OCI-LY7 (cell line): ENCODE measurements around the gene PCDH9. TPM values are rescaled to one million over a fixed set of nuclear protein-coding genes. Genes with fewer than 3 reads are reported as not detected.

Source experiments
- BruUV-seq: library from RNA; stranded (reverse); fragments of 400-500 nt; replicated peaks from 2 replicates; lab custom pipeline; 2021; lab: Mats Ljungman, UMichigan
- CTCF ChIA-PET: fragments of 300-600 bp; sonication (Branson Sonifier 250); formaldehyde crosslinking; loops from one replicate; lab custom pipeline; 2022; ENCODE audit warnings: antibody characterized with exemption; ENCODE audit not compliant: unreplicated experiment; lab: Charles Lee
- POLR2A ChIA-PET: fragments of 300-600 bp; sonication (Branson Sonifier 250); formaldehyde crosslinking; loops from one replicate; lab custom pipeline; 2022; ENCODE audit warnings: antibody characterized with exemption; lab: Charles Lee
- DNase-seq: peaks from one replicate; pipeline ENCODE4 v3.0.0-alpha.2; 2015; ENCODE audit warnings: low spot score
- H2AFZ ChIP-seq: fragments of 200-600 bp; sonication (generic), shearing (Covaris generic); 2 replicates; pipeline ENCODE4 v1.6.1; 2014; ENCODE audit warnings: mild to moderate bottlenecking, antibody characterized with exemption, low read length, moderate library complexity
- H3K27ac ChIP-seq: fragments of 200-600 bp; sonication (generic); 2 replicates; pipeline ENCODE4 v1.5.1; 2014; ENCODE audit warnings: mixed run types, low read depth, mild to moderate bottlenecking, moderate library complexity, low read length, inconsistent platforms; ENCODE audit not compliant: poor library complexity, severe bottlenecking
- H3K36me3 ChIP-seq: fragments of 200-600 bp; sonication (generic); 2 replicates; pipeline ENCODE4 v1.6.1; 2014; ENCODE audit warnings: mild to moderate bottlenecking, antibody characterized with exemption, low read length, moderate library complexity, mixed read lengths; ENCODE audit not compliant: insufficient read depth
- H3K4me1 ChIP-seq: fragments of 200-600 bp; sonication (generic); 2 replicates; pipeline ENCODE4 v1.5.1; 2014; ENCODE audit warnings: mild to moderate bottlenecking, low read length; ENCODE audit not compliant: insufficient read depth, poor library complexity, severe bottlenecking
- H3K4me2 ChIP-seq: fragments of 200-600 bp; sonication (generic); 2 replicates; pipeline ENCODE4 v1.6.1; 2014; ENCODE audit warnings: mild to moderate bottlenecking, low read length
- H3K4me3 ChIP-seq: fragments of 200-600 bp; sonication (generic); 2 replicates; pipeline ENCODE4 v1.5.1; 2014; ENCODE audit warnings: mild to moderate bottlenecking, low read depth, low read length; ENCODE audit not compliant: poor library complexity, severe bottlenecking
- H3K79me2 ChIP-seq: fragments of 200-600 bp; sonication (generic); 2 replicates; pipeline ENCODE4 v1.6.1; 2016; ENCODE audit warnings: low read depth, mild to moderate bottlenecking, low read length, moderate library complexity, mixed read lengths; ENCODE audit not compliant: insufficient read depth
- H3K9me2 ChIP-seq: fragments of 200-600 bp; sonication (generic); 2 replicates; pipeline ENCODE4 v1.6.1; 2016; ENCODE audit warnings: mild to moderate bottlenecking, low read length, mixed read lengths; ENCODE audit not compliant: insufficient read depth
- H3K9me3 ChIP-seq: fragments of 200-600 bp; sonication (generic); 2 replicates; pipeline ENCODE4 v1.6.1; 2014; ENCODE audit warnings: mild to moderate bottlenecking, mixed run types, low read length, mixed read lengths
- H4K20me1 ChIP-seq: fragments of 200-600 bp; sonication (generic); 2 replicates; pipeline ENCODE4 v1.6.1; 2014; ENCODE audit warnings: mild to moderate bottlenecking, antibody characterized with exemption, low read length, moderate library complexity, mixed read lengths; ENCODE audit not compliant: insufficient read depth
- EZH2phosphoT487 ChIP-seq: fragments of 200-600 bp; sonication (generic); IDR thresholded peaks from 2 replicates; pipeline ENCODE4 v1.6.1; 2018; ENCODE audit warnings: low read depth, borderline replicate concordance, mild to moderate bottlenecking, mixed run types, antibody characterized with exemption, low read length, moderate library complexity, mixed read lengths
- intact Hi-C: fragments of 100-400 bp; cut with micrococcal nuclease; formaldehyde crosslinking; loops from one replicate; pipeline ENCODE4 v1.10.0; 2022; ENCODE audit not compliant: unreplicated experiment
- total RNA-seq, 2 experiments: library from RNA; depleted of rRNA in 1 of 2; stranded (reverse); fragments of >200 nt in 1 of 2; shearing (Covaris generic) in 1 of 2; gene quantifications; 2 replicates each; pipeline ENCODE4 v1.2.3, GENCODE V29; 2014 to 2022
- TF ChIP-seq, protein P1 (sequence below): fragments of 200-600 bp; sonication (generic); conservative IDR thresholded peaks from 2 replicates; pipeline ENCODE4 v1.5.1; 2014; ENCODE audit warnings: mild to moderate bottlenecking, antibody characterized with exemption, low read length, moderate library complexity, mixed read lengths

Gene PCDH9
- total RNA-seq, 2 experiments from 2014 or later, result 20.1 to 26.0 TPM

DNA sequence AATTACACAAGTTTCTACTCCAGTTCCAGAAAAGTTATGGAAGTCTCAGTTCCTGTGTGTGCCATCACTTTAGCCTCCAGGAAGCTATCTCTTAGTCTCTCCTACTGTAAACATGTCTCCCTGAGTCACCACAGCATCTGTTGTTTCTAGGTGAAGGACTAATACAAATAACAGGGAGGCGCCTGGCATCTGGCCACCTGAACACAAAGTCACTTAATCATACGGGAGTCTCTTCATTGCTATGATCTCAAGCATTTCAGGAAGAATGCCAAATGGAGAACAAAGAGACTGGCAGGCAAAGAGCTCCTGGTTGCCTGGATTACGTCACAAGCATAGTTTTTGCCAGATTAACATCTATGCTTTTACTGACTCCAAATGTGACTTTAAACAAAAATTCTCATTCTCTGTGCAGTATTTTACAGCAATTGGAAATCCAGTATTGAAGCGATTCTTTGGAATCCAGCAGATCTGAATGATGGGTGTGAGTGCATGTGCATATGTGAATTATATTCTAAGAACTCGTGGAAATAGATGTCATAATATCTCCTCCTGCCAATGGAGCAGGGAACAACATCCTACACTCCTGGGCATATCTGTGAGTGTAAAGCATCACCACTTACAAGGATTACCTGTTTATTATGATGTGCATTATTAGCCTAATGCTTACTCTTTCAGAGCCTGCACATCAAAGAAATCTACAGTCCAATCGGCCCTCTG, 572.8 kb downstream of the PCDH9 start:
- Histone ChIP-seq H3K4me3 (peak overlapping the region; percentile 10), H3K36me3 (peaks cover 24% of the 10 kb centered on the region), H3K9me3 (peaks cover 19% of the 10 kb centered on the region; the same call in 1 of the 2 replicates), H4K20me1 (no peaks in the 10 kb centered on the region), H3K27ac (peak overlapping the region; percentile 96), H3K9me2 (no peaks in the 10 kb centered on the region), H3K4me1 (peaks cover 58% of the 10 kb centered on the region), H3K79me2 (no peaks in the 10 kb centered on the region), H3K4me2 (peak overlapping the region; percentile 87), H2AFZ (peak overlapping the region; percentile 99)
- intact Hi-C loops, result no loop called here
- ChIA-PET POLR2A (interaction anchor here (0.7 to 1.5 kb wide), 6 partner anchors 11 to 563 kb away, joined by 3 to 4 read pairs (median 3); no protein-coding TSS in a partner anchor), CTCF (no interaction called here)
- BruUV-seq, result no TSS peak
- DNase-seq, result no peak
- TF ChIP-seq, protein P1, sequence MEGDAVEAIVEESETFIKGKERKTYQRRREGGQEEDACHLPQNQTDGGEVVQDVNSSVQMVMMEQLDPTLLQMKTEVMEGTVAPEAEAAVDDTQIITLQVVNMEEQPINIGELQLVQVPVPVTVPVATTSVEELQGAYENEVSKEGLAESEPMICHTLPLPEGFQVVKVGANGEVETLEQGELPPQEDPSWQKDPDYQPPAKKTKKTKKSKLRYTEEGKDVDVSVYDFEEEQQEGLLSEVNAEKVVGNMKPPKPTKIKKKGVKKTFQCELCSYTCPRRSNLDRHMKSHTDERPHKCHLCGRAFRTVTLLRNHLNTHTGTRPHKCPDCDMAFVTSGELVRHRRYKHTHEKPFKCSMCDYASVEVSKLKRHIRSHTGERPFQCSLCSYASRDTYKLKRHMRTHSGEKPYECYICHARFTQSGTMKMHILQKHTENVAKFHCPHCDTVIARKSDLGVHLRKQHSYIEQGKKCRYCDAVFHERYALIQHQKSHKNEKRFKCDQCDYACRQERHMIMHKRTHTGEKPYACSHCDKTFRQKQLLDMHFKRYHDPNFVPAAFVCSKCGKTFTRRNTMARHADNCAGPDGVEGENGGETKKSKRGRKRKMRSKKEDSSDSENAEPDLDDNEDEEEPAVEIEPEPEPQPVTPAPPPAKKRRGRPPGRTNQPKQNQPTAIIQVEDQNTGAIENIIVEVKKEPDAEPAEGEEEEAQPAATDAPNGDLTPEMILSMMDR, result no peak
- no peak for TF ChIP-seq EZH2phosphoT487

DNA sequence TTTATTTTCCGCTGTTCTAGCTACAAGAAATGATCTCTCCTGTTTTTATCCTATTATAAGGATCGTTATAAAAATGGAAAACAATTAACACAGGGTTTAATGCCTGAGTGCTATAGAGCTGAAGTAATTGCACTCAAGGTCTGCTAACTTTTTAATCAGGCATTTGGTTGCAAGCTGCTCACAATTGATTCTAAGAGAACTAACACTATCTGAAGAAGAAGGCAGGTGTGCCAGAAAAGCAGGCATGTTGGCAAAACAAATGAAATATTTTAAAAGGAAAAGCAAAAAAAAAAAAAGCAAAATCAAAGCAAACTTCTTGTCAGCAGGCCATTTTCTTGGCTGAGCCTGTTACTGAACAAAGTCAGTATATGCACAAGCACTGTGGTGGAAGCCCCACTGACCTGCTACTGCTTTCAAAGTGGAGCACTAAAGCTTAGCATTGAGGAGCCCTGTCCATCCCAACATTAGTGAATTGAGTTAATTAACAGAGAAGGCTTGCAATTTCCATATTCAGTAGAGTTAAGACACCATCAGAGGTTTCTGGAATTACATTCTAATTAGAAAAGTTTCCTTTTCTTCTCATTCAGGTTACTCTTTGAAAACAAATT, 574.2 kb downstream of the PCDH9 start:
- H3K27ac ChIP-seq, result peak overlapping the region; percentile 96
- H3K36me3 ChIP-seq, result peaks cover 13% of the 10 kb centered on the region
- H3K4me2 ChIP-seq, result peak overlapping the region; percentile 87
- BruUV-seq, result no TSS peak
- CTCF ChIA-PET, result no interaction called here
- no peaks in the 10 kb centered on the region for H3K79me2 ChIP-seq
- peak overlapping the region; percentile 99 for H2AFZ ChIP-seq
- peaks cover 10% of the 10 kb centered on the region; the same call in 1 of the 2 replicates for H3K9me3 ChIP-seq
- H4K20me1 ChIP-seq, result no peaks in the 10 kb centered on the region
- no peak for TF ChIP-seq EZH2phosphoT487
- TF ChIP-seq, protein P1, result no peak
- H3K4me3 ChIP-seq, result peak overlapping the region; percentile 10
- H3K4me1 ChIP-seq, result peaks cover 52% of the 10 kb centered on the region
- POLR2A ChIA-PET, result interaction anchor here (0.5 to 1.8 kb wide), 17 partner anchors 10 to 569 kb away, joined by 3 to 9 read pairs (median 4); no protein-coding TSS in a partner anchor
- no peaks in the 10 kb centered on the region for H3K9me2 ChIP-seq
- DNase-seq, result peak; percentile 34
- intact Hi-C loops, result no loop called here
